Measurements from ENCODE around the gene FZD2.

GRCh38 chr17:44536090-44536953, 21.0 kb upstream of the FZD2 start:
- no peak for TF ChIP-seq CTCF (IDR thresholded peaks at IDR 0.05)
- no peak for TF ChIP-seq POLR2A (IDR thresholded peaks at IDR 0.05)
